Fibroblast of the aortic adventitia (primary cell): ENCODE measurements around the gene VAC14. TPM values are rescaled to one million over a fixed set of nuclear protein-coding genes. Genes with fewer than 3 reads are reported as not detected.

Source experiments
- DNase-seq: peaks from one replicate; pipeline ENCODE4 v3.0.0-alpha.2; 2010; ENCODE audit warnings: low read depth
- H3K4me3 ChIP-seq: 2 replicates; pipeline ENCODE4 v1.5.1; 2011; ENCODE audit warnings: low read depth, mild to moderate bottlenecking, control low read depth, low read length, moderate library complexity
- CTCF ChIP-seq: IDR thresholded peaks from 2 replicates; pipeline ENCODE4 v1.5.1; 2011; ENCODE audit warnings: mild to moderate bottlenecking, low read length, control low read depth, inconsistent platforms; ENCODE audit not compliant: insufficient read depth
- total RNA-seq: library from RNA; depleted of rRNA; stranded (reverse); fragments of >200 nt; gene quantifications from 2 replicates; pipeline ENCODE4 v1.2.3, GENCODE V29; 2012; ENCODE audit warnings: low replicate concordance

Gene VAC14
- total RNA-seq, 1 donor: 29.7 TPM

GRCh38 chr16:70713824-70714223, 87.1 kb downstream of the VAC14 start:
- TF ChIP-seq CTCF: no peak
- H3K4me3 ChIP-seq: no peak overlapping the region
- DNase-seq: no peak

GRCh38 chr16:70713342-70713741, 87.6 kb downstream of the VAC14 start:
- TF ChIP-seq CTCF: no peak
- H3K4me3 ChIP-seq: no peak overlapping the region
- DNase-seq: no peak

GRCh38 chr16:70712942-70713341, 88.0 kb downstream of the VAC14 start:
- H3K4me3 ChIP-seq: no peak overlapping the region
- no peak for DNase-seq
- TF ChIP-seq CTCF: no peak

- no peak for TF ChIP-seq CTCF
- no peak for DNase-seq
- no peak overlapping the region for H3K4me3 ChIP-seq
Measured at GRCh38 chr16:70712359-70712758, 88.6 kb downstream of the VAC14 start.

- no peak overlapping the region for H3K4me3 ChIP-seq
- TF ChIP-seq CTCF: no peak
- no peak for DNase-seq
Measured at GRCh38 chr16:70711211-70712031, 89.5 kb downstream of the VAC14 start.

- no peak overlapping the region for H3K4me3 ChIP-seq
- no peak for TF ChIP-seq CTCF
- DNase-seq: no peak
Measured at GRCh38 chr16:70710422-70711210, 90.3 kb downstream of the VAC14 start.
